Endodermal cell (in vitro differentiated cells): ENCODE measurements around the gene MAML2. TPM values are rescaled to one million over a fixed set of nuclear protein-coding genes. Genes with fewer than 3 reads are reported as not detected.

Experiments
- DNase-seq: peaks from one replicate; pipeline ENCODE4 v3.0.0-alpha.2; 2017
- H3K27ac ChIP-seq: 2 replicates; pipeline ENCODE4 v1.5.1; 2013; ENCODE audit warnings: mild to moderate bottlenecking, low read depth, low read length, moderate library complexity
- H3K27me3 ChIP-seq: 2 replicates; pipeline ENCODE4 v1.6.1; 2013; ENCODE audit warnings: mild to moderate bottlenecking, low read length, moderate library complexity; ENCODE audit not compliant: insufficient read depth, control insufficient read depth, poor library complexity, severe bottlenecking
- H3K36me3 ChIP-seq: 2 replicates; pipeline ENCODE4 v1.7.0; 2013; ENCODE audit warnings: mild to moderate bottlenecking, low read length, moderate library complexity; ENCODE audit not compliant: control insufficient read depth, insufficient read depth
- H3K4me1 ChIP-seq: one replicate; pipeline ENCODE4 v1.7.0; 2013; ENCODE audit warnings: low read length; ENCODE audit not compliant: control insufficient read depth, insufficient read depth
- H3K4me3 ChIP-seq: 2 replicates; pipeline ENCODE4 v1.5.1; 2013; ENCODE audit warnings: mild to moderate bottlenecking, low read length, moderate library complexity
- H3K9ac ChIP-seq: 2 replicates; pipeline ENCODE4 v1.6.1; 2013; ENCODE audit warnings: mild to moderate bottlenecking, low read length, moderate library complexity; ENCODE audit not compliant: poor library complexity, severe bottlenecking; ENCODE audit errors: extremely low read depth
- H3K9me3 ChIP-seq: 2 replicates; pipeline ENCODE4 v1.6.1; 2013; ENCODE audit warnings: mild to moderate bottlenecking, low read length, moderate library complexity; ENCODE audit not compliant: control insufficient read depth
- H3K27ac Mint-ChIP-seq: 2 replicates; pipeline ENCODE4 v1.8.0; 2020; ENCODE audit warnings: mixed read lengths
- H3K27me3 Mint-ChIP-seq: 2 replicates; pipeline ENCODE4 v1.8.0; 2021; ENCODE audit warnings: mild to moderate bottlenecking, mixed read lengths; ENCODE audit not compliant: insufficient read depth
- H3K36me3 Mint-ChIP-seq: 2 replicates; pipeline ENCODE4 v1.8.0; 2020; ENCODE audit warnings: low read depth, mixed read lengths
- H3K4me1 Mint-ChIP-seq: 2 replicates; pipeline ENCODE4 v1.8.0; 2020; ENCODE audit warnings: mixed read lengths
- H3K4me3 Mint-ChIP-seq: 2 replicates; pipeline ENCODE4 v1.8.0; 2020; ENCODE audit warnings: mild to moderate bottlenecking, moderate library complexity, mixed read lengths
- H3K9me3 Mint-ChIP-seq: 2 replicates; pipeline ENCODE4 v1.8.0; 2020; ENCODE audit warnings: mild to moderate bottlenecking, mixed read lengths
- WGBS, 2 experiments: methylation state at CpG; one replicate each; pipeline versions ENCODE4 v1.1.5 to v1.1.7; 2013; ENCODE audit warnings: missing lambda C conversion rate in 2 of 2, mixed read lengths in 1 of 2; ENCODE audit not compliant: insufficient coverage in 1 of 2, insufficient read length in 1 of 2; 5-methylcytosine and 5-hydroxymethylcytosine counted together
- total RNA-seq, 2 donors: library from RNA; stranded (reverse); fragmentation: NEBNext Ultra II Directional in 1 of 2; extraction: Animal tissue kit (Norgen Biotek cat#: 25700) in 1 of 2; gene quantifications; 2 replicates in 1 of 2; 3 replicates in 1 of 2; pipeline ENCODE4 v1.2.1, GENCODE V29; 2021
- TF ChIP-seq, protein P1 (sequence below): fragments of 200-600 bp; sonication (generic); conservative IDR thresholded peaks from 2 replicates; pipeline ENCODE4 v1.5.0; 2021; ENCODE audit warnings: antibody characterized with exemption, mild to moderate bottlenecking

The MAML2 gene
- total RNA-seq, 2 donors from 2014 or later = 6.6 to 8.0 TPM

DNA sequence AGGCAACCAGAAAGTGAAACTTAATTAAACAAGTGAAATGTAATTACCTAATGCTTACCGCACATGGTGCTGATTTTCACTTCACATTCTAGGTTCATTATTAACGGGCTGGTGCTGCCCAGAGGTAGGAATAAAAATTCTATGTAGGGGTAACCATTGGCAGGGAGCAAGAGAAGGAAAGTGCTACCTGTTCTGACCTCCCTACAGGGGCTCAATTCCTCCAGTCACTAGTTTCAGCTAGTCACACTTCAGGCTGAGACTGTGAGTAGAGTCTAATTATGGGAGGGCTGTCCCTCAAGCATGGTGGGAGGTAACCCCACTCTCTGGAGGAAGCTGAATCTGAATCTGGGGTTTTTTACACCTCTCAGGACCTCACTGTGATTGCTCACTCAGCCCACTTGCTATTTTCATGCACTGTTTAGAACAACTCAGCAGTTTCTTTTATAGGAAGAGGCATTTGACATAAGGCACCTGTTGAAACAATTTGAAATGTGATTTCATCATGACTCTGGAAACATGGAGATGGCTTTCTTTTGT is 75.4 kb downstream of the MAML2 start:
- Mint-ChIP-seq H3K9me3 (peaks cover 23% of the 10 kb centered on the region), H3K36me3 (peaks cover 25% of the 10 kb centered on the region), H3K4me1 (peaks cover 6% of the 10 kb centered on the region), H3K27ac (no peak overlapping the region), H3K27me3 (no peaks in the 10 kb centered on the region), H3K4me3 (no peak overlapping the region)
- 94% methylated on average over 2 of the region's 2 CpGs; no CpG with 5 or more reads in 1 of the 2 experiments for whole genome bisulfite sequencing, 2 experiments
- Histone ChIP-seq H3K27ac (no peak overlapping the region), H3K27me3 (no peaks in the 10 kb centered on the region), H3K9me3 (peaks cover 18% of the 10 kb centered on the region), H3K4me3 (no peak overlapping the region), H3K9ac (no peak overlapping the region), H3K36me3 (peaks cover 5% of the 10 kb centered on the region), H3K4me1 (peaks cover 7% of the 10 kb centered on the region)
- no peak for DNase-seq
- TF ChIP-seq, protein P1, sequence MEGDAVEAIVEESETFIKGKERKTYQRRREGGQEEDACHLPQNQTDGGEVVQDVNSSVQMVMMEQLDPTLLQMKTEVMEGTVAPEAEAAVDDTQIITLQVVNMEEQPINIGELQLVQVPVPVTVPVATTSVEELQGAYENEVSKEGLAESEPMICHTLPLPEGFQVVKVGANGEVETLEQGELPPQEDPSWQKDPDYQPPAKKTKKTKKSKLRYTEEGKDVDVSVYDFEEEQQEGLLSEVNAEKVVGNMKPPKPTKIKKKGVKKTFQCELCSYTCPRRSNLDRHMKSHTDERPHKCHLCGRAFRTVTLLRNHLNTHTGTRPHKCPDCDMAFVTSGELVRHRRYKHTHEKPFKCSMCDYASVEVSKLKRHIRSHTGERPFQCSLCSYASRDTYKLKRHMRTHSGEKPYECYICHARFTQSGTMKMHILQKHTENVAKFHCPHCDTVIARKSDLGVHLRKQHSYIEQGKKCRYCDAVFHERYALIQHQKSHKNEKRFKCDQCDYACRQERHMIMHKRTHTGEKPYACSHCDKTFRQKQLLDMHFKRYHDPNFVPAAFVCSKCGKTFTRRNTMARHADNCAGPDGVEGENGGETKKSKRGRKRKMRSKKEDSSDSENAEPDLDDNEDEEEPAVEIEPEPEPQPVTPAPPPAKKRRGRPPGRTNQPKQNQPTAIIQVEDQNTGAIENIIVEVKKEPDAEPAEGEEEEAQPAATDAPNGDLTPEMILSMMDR = no peak

- Mint-ChIP-seq H3K4me1 (peaks cover 4% of the 10 kb centered on the region), H3K4me3 (no peak overlapping the region), H3K27ac (no peak overlapping the region), H3K36me3 (peaks cover 25% of the 10 kb centered on the region), H3K27me3 (no peaks in the 10 kb centered on the region), H3K9me3 (peaks cover 23% of the 10 kb centered on the region)
- WGBS, 2 experiments = no CpG with 5 or more reads among the region's 1 CpG
- Histone ChIP-seq H3K4me3 (no peak overlapping the region), H3K36me3 (peaks cover 5% of the 10 kb centered on the region), H3K27me3 (no peaks in the 10 kb centered on the region), H3K9ac (no peak overlapping the region), H3K27ac (no peak overlapping the region), H3K4me1 (peaks cover 7% of the 10 kb centered on the region), H3K9me3 (peaks cover 17% of the 10 kb centered on the region)
- no peak for DNase-seq
- TF ChIP-seq, protein P1 = no peak
These were observed 75.9 kb downstream of the MAML2 start for GRCh38 chr11:96267001-96267495.

- Histone ChIP-seq H3K27ac (no peak overlapping the region), H3K9ac (no peak overlapping the region), H3K27me3 (no peaks in the 10 kb centered on the region), H3K4me1 (peaks cover 7% of the 10 kb centered on the region), H3K9me3 (peaks cover 14% of the 10 kb centered on the region), H3K36me3 (peaks cover 5% of the 10 kb centered on the region), H3K4me3 (no peak overlapping the region)
- H3K36me3 Mint-ChIP-seq = peaks cover 18% of the 10 kb centered on the region
- TF ChIP-seq, protein P1 = no peak
- H3K27ac Mint-ChIP-seq = no peak overlapping the region
- no peak for DNase-seq
- peaks cover 15% of the 10 kb centered on the region for H3K9me3 Mint-ChIP-seq
- no peaks in the 10 kb centered on the region for H3K27me3 Mint-ChIP-seq
- H3K4me3 Mint-ChIP-seq = no peak overlapping the region
- peaks cover 4% of the 10 kb centered on the region for H3K4me1 Mint-ChIP-seq
- WGBS, 2 experiments = 95 to 100% methylated on average over 3 to 9 of the region's 9 CpGs
These were observed 77.0 kb downstream of the MAML2 start for GRCh38 chr11:96265972-96266371.
